A549 (cell line): ENCODE results near the gene NAP1L4. TPM values are rescaled to one million over a fixed set of nuclear protein-coding genes. Genes with fewer than 3 reads are reported as not detected.

ENCODE experiments used
- ATAC-seq, 2 experiments: fragments of 200-7000 bp in 1 of 2; fragments of >200 bp in 1 of 2; cut with Nextera tagmentation in 1 of 2; cut with Tn5 transposase in 1 of 2; 3 replicates each; pipeline versions ENCODE4 v1.8.0 to v1.9.1; 2018 to 2020; ENCODE audit warnings: mild to moderate bottlenecking in 1 of 2, moderate library complexity in 1 of 2
- CTCF ChIA-PET: fragments of 300-600 bp; sonication (Branson Sonifier 250); formaldehyde crosslinking; extraction: SDS; loops from one replicate; lab custom pipeline; 2021; ENCODE audit warnings: antibody characterized with exemption, inconsistent platforms; lab: Yijun Ruan, JAX
- POLR2A ChIA-PET: fragments of 350-600 bp; formaldehyde crosslinking; extraction: SDS; loops from one replicate; lab custom pipeline; 2021; ENCODE audit warnings: antibody characterized with exemption, inconsistent platforms; lab: Yijun Ruan, JAX
- DNase-seq, 2 experiments: peaks; one replicate each; pipeline versions ENCODE4 v3.0.0 to v3.0.0-alpha.2; 2011 to 2016; ENCODE audit warnings: low read depth in 1 of 2, low spot score in 1 of 2
- FAIRE-seq: peaks from 2 replicates; lab custom pipeline; 2011; peaks lifted over from hg19 to GRCh38; lab: Jason Lieb, UNC
- H3K27ac ChIP-seq, 2 experiments: fragments of >200 bp; sonication (Bioruptor Twin); formaldehyde crosslinking; 3 replicates each; pipeline ENCODE4 v1.5.1; 2016 to 2017
- H3K4me1 ChIP-seq: fragments of >200 bp; sonication (Bioruptor Twin); formaldehyde crosslinking; 3 replicates; pipeline ENCODE4 v1.6.1; 2016
- H3K4me2 ChIP-seq: fragments of >200 bp; sonication (Bioruptor Twin); formaldehyde crosslinking; 3 replicates; pipeline ENCODE4 v1.6.1; 2016
- H3K4me3 ChIP-seq: fragments of >200 bp; sonication (Bioruptor Twin); formaldehyde crosslinking; 3 replicates; pipeline ENCODE4 v1.5.1; 2016
- H3K9me3 ChIP-seq: fragments of >200 bp; sonication (Bioruptor Twin); formaldehyde crosslinking; 3 replicates; pipeline ENCODE4 v1.6.1; 2016
- BHLHE40 ChIP-seq: IDR thresholded peaks from 2 replicates; pipeline ENCODE4 v1.6.1; 2012; ENCODE audit warnings: low read depth, low read length, inconsistent platforms
- CBX8 ChIP-seq: fragments of 200-600 bp; sonication (generic); IDR thresholded peaks from 2 replicates; pipeline ENCODE4 v1.6.1; 2016
- CEBPB ChIP-seq, 2 experiments: fragments of >200 bp in 1 of 2; sonication (Bioruptor Twin) in 1 of 2; formaldehyde crosslinking in 1 of 2; IDR thresholded peaks; 2 replicates each; pipeline ENCODE4 v1.6.1; 2012 to 2016
- CTCF ChIP-seq: fragments of >200 bp; sonication (Bioruptor Twin); formaldehyde crosslinking; IDR thresholded peaks from 3 replicates; pipeline ENCODE4 v1.5.1; 2016
- E2F6 ChIP-seq: IDR thresholded peaks from 2 replicates; pipeline ENCODE4 v1.6.1; 2012; ENCODE audit warnings: low read depth, borderline replicate concordance
- EHF ChIP-seq: fragments of 250-450 bp; sonication (Bioruptor Pico); IDR thresholded peaks from 2 replicates; pipeline ENCODE4 v1.5.0; 2020; ENCODE audit warnings: mild to moderate bottlenecking
- FOSL2 ChIP-seq, 2 experiments: fragments of 450-650 bp in 1 of 2; fragments of >200 bp in 1 of 2; sonication (Bioruptor Twin) in 1 of 2; formaldehyde crosslinking; IDR thresholded peaks; 2 replicates each; pipeline versions ENCODE4 v1.5.0 to v1.6.1; 2016 to 2020; ENCODE audit warnings: mild to moderate bottlenecking in 1 of 2, moderate library complexity in 1 of 2
- HMGXB4 ChIP-seq: fragments of 250-450 bp; sonication (Bioruptor Pico); IDR thresholded peaks from 2 replicates; pipeline ENCODE4 v1.5.0; 2021; ENCODE audit warnings: mild to moderate bottlenecking, moderate library complexity, borderline replicate concordance
- MAFK ChIP-seq: fragments of 450-650 bp; IDR thresholded peaks from 2 replicates; pipeline ENCODE4 v1.6.1; 2014; ENCODE audit not compliant: partially characterized antibody
- MAZ ChIP-seq: fragments of 150-350 bp; IDR thresholded peaks from 2 replicates; pipeline ENCODE4 v1.6.1; 2014; ENCODE audit warnings: antibody characterized with exemption, low read depth, low read length, borderline replicate concordance
- MYC ChIP-seq: IDR thresholded peaks from 2 replicates; pipeline ENCODE4 v1.6.1; 2012; ENCODE audit warnings: mild to moderate bottlenecking, inconsistent platforms, low read length, improper control_type of control experiment, borderline replicate concordance
- NR3C1 ChIP-seq: fragments of >200 bp; sonication (Bioruptor Twin); formaldehyde crosslinking; IDR thresholded peaks from 3 replicates; pipeline ENCODE4 v1.6.1; 2017
- POLR2A ChIP-seq: IDR thresholded peaks from 2 replicates; pipeline ENCODE4 v1.6.1; 2012; ENCODE audit warnings: mild to moderate bottlenecking, low read length
- POLR2AphosphoS2 ChIP-seq: conservative IDR thresholded peaks from 2 replicates; pipeline ENCODE4 v1.6.1; 2012; ENCODE audit warnings: low read length, improper control_type of control experiment, inconsistent platforms
- RARB ChIP-seq: fragments of 250-450 bp; sonication (Bioruptor Pico); IDR thresholded peaks from 2 replicates; pipeline ENCODE4 v1.8.0; 2021; ENCODE audit warnings: mild to moderate bottlenecking, moderate library complexity
- RFX5 ChIP-seq: fragments of 450-650 bp; IDR thresholded peaks from 2 replicates; pipeline ENCODE4 v1.7.1; 2014; ENCODE audit warnings: antibody characterized with exemption, mild to moderate bottlenecking, moderate library complexity
- RNF2 ChIP-seq: fragments of 200-600 bp; sonication (generic); IDR thresholded peaks from 2 replicates; pipeline ENCODE4 v1.6.1; 2016; ENCODE audit warnings: low read depth, mild to moderate bottlenecking, antibody characterized with exemption, moderate library complexity, borderline replicate concordance
- SREBF2 ChIP-seq: fragments of 450-650 bp; IDR thresholded peaks from 2 replicates; pipeline ENCODE4 v1.6.1; 2014; ENCODE audit warnings: mild to moderate bottlenecking, moderate library complexity
- ZC3H11A ChIP-seq: fragments of 450-650 bp; IDR thresholded peaks from 2 replicates; pipeline ENCODE4 v1.6.1; 2014; ENCODE audit warnings: antibody characterized with exemption, mild to moderate bottlenecking
- ZFP36 ChIP-seq: fragments of 450-650 bp; IDR thresholded peaks from 2 replicates; pipeline ENCODE4 v1.6.1; 2014; ENCODE audit warnings: borderline replicate concordance; ENCODE audit not compliant: partially characterized antibody
- ZNF302 ChIP-seq: fragments of 250-450 bp; sonication (Bioruptor Pico); IDR thresholded peaks from 2 replicates; pipeline ENCODE4 v1.9.0; 2021; ENCODE audit warnings: inconsistent platforms, mild to moderate bottlenecking, moderate library complexity
- WGBS: methylation state at CpG from one replicate; pipeline ENCODE4 v1.1.6; 2017; ENCODE audit errors: missing lambda C conversion rate; 5-methylcytosine and 5-hydroxymethylcytosine counted together
- polyA plus RNA-seq, 4 experiments: library from polyadenylated mRNA; depleted of rRNA in 3 of 4; stranded (reverse); fragments of >200 nt; fragmentation: RNase III in 1 of 4; extraction: RNeasy Plus Mini Kit Qiagen cat#74134 plus additional on column Dnase treatment in 1 of 4; gene quantifications; 2 replicates in 3 of 4; 3 replicates in 1 of 4; pipeline ENCODE4 v1.2.3, GENCODE V29; 2011 to 2017

Gene NAP1L4
- polyA plus RNA-seq, 2 of the 4 experiments (the other 2 are of a cell fraction) = 132 to 148 TPM

GRCh38 chr11:2982214-2982613 is 9.9 kb downstream of the NAP1L4 start:
- no peak for TF ChIP-seq BHLHE40
- H3K9me3 ChIP-seq = no peaks in the 10 kb centered on the region
- no peak overlapping the region for H3K4me3 ChIP-seq
- 78% methylated on average over 2 of the region's 2 CpGs for WGBS
- no peak overlapping the region for H3K4me2 ChIP-seq
- ChIA-PET POLR2A (interaction anchor here (0.8 kb wide), 1 partner anchor 53 kb away, joined by 3 read pairs; the partner anchor contains the start of gene PHLDA2), CTCF (interaction anchor here (1.1 to 1.2 kb wide), 2 partner anchors 55 to 110 kb away, joined by 4 read pairs; no protein-coding TSS in a partner anchor)
- FAIRE-seq (no peak), ATAC-seq (no peak), DNase-seq (no peak)
- H3K4me1 ChIP-seq = no peaks in the 10 kb centered on the region
- no peak overlapping the region for H3K27ac ChIP-seq

- CTCF ChIA-PET = no interaction called here
- WGBS = 91% methylated on average over 8 of the region's 8 CpGs
- ATAC-seq (no peak), DNase-seq (no peak), FAIRE-seq (no peak)
- H3K9me3 ChIP-seq = no peaks in the 10 kb centered on the region
- POLR2A ChIA-PET = interaction anchor here (1.0 kb wide), 1 partner anchor 11 kb away, joined by 3 read pairs; the partner anchor contains the start of gene NAP1L4
- no peak overlapping the region for H3K4me3 ChIP-seq
- no peak overlapping the region for H3K4me2 ChIP-seq
- TF ChIP-seq MAZ = no peak
- no peak for TF ChIP-seq E2F6
- TF ChIP-seq RARB (CRISPR knock-in tag) = no peak
- TF ChIP-seq ZFP36 = no peak
- no peak for TF ChIP-seq ZC3H11A
- TF ChIP-seq BHLHE40 = no peak
- no peak for TF ChIP-seq ZNF302 (CRISPR knock-in tag)
- no peak for TF ChIP-seq MAFK
- TF ChIP-seq NR3C1 = no peak
- TF ChIP-seq FOSL2 (IDR thresholded peaks at IDR 0.05) = no peak
- TF ChIP-seq FOSL2 (CRISPR knock-in tag; IDR thresholded peaks at IDR 0.05) = no peak
- TF ChIP-seq POLR2AphosphoS2 = no peak
- no peak for TF ChIP-seq MYC
- TF ChIP-seq RFX5 = no peak
- TF ChIP-seq SREBF2 = no peak
- no peak for TF ChIP-seq HMGXB4 (CRISPR knock-in tag)
- no peak overlapping the region for H3K27ac ChIP-seq
- H3K4me1 ChIP-seq = no peaks in the 10 kb centered on the region
These were observed 11.0 kb downstream of the NAP1L4 start for GRCh38 chr11:2981130-2981529.

- WGBS = 86% methylated on average over 6 of the region's 6 CpGs
- no peak for DNase-seq
- Histone ChIP-seq H3K9me3 (no peaks in the 10 kb centered on the region), H3K4me2 (no peak overlapping the region), H3K4me1 (no peaks in the 10 kb centered on the region), H3K4me3 (no peak overlapping the region), H3K27ac (no peak overlapping the region)
- POLR2A ChIA-PET = interaction anchor here (1.0 kb wide), 1 partner anchor 12 kb away, joined by 3 read pairs; the partner anchor contains the start of gene NAP1L4
- FAIRE-seq = no peak
- no peak for TF ChIP-seq MYC
- peak in 1 of 2 experiments; percentile 15; a peak in 1 of 4 replicates for TF ChIP-seq CEBPB (IDR thresholded peaks at IDR 0.05)
- TF ChIP-seq POLR2A = no peak
- TF ChIP-seq FOSL2 (IDR thresholded peaks at IDR 0.05) = no peak
- no peak for TF ChIP-seq FOSL2 (CRISPR knock-in tag; IDR thresholded peaks at IDR 0.05)
- no peak for ATAC-seq
- CTCF ChIA-PET = no interaction called here
These were observed 11.8 kb downstream of the NAP1L4 start for GRCh38 chr11:2980168-2980840.

GRCh38 chr11:2977113-2977512 is 15.0 kb downstream of the NAP1L4 start:
- no peak overlapping the region for H3K27ac ChIP-seq
- FAIRE-seq (no peak), ATAC-seq (no peak), DNase-seq (no peak)
- ChIA-PET POLR2A (no interaction called here), CTCF (interaction anchor here (1.0 to 1.4 kb wide), 2 partner anchors 10 kb away, joined by 4 read pairs; no protein-coding TSS in a partner anchor)
- no peak overlapping the region for H3K4me3 ChIP-seq
- WGBS = 83% methylated on average over 7 of the region's 7 CpGs
- H3K4me1 ChIP-seq = no peaks in the 10 kb centered on the region
- H3K4me2 ChIP-seq = no peak overlapping the region
- TF ChIP-seq CBX8 = no peak
- TF ChIP-seq BHLHE40 = no peak
- TF ChIP-seq ZFP36 = no peak
- TF ChIP-seq MYC = no peak
- TF ChIP-seq EHF (CRISPR knock-in tag) = no peak
- TF ChIP-seq POLR2AphosphoS2 = no peak
- TF ChIP-seq RNF2 = no peak
- no peak for TF ChIP-seq SREBF2
- no peak for TF ChIP-seq CTCF
- H3K9me3 ChIP-seq = no peaks in the 10 kb centered on the region
